Measurements from ENCODE around the gene GRN.
"Not testable (repeated sequence)": the region's sequence is repeated elsewhere in the genome, so short reads cannot be mapped to it uniquely, and the experiment has no call there.

The GRN gene

DNA sequence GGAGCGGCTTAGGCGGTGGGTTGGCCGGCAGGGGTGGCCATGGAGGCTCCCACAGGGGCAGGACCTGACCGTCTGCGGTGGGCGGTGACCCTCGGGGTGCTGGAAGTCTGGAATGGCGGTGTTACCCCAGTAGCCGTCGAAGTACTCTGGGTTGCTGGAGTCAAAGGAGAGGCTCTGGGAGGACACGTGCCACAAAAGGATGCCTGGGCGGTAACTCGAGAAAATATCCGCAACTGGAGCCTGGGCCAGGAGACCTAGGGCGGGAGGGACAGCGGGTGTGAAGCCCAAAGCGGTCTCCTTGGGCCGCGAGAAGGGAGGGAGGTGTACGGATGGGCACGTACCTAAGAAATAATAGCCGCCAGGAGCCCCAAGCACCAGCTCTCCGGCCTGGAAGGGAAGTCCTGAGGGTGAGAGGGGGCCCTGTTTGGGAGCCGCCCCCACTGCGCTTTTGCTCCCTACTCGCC lies 39.8 kb downstream of the GRN start:
- DNase-seq, result no peak

DNA sequence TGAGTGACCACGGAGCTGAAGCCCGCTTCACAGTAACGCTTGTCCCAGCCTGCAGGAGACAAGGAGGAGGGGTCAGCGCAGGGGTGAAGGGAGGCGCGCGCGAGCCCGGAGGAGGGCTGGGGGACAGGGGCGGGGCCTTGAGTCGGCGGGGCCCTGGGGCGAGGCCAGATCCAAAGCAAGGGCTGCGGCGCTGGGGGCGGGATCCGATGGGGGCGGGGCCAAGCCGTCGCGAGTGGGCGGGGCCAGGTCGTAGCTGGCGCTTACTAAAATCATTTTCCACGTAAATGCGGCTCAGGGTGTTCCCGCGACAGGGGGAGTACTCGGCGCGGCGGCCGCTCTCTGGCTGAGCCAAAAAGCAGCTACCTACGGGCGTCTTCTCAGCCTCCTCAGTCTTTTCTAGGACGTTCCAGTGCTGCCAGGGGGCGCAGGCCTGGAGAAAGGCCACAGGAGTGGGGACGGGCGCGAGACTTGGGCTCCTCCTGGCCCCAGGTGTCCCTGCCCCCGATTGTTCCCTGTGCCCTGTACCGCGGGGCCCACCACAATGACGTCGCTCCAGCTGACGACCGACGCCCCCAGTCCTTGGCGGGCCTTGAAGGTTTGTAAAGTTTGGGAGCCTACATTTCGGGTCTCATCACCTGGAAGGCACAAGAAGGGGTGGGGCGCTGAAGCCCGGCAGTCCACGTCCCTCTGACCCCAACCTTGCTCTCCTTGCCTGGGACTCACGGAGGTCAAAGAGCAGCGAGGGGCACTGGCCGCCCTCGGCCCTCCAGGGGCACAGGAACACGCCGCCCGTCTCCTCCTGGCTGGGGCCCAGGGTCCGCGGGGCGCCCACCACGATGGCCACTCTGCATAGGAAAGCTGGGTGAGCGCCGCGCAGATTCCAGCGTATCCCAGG lies 40.4 kb downstream of the GRN start:
- DNase-seq, result no peak

DNA sequence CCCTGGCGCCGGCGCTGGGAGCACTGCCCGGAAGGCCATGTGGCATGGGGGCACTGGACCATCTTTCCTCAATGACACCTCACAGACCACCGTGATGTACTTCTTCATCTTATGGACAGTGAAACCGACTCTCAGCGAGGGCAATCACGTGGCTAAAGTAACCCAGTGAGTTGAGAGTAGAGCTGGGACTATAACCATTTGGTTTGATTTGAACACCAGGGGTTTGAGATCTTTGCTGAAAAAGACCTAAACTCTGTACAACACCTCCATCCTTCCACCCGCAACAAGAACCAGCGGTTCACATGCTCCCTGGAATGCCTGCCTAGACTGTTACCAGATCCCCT lies 41.1 kb downstream of the GRN start:
- DNase-seq, result no peak

DNA sequence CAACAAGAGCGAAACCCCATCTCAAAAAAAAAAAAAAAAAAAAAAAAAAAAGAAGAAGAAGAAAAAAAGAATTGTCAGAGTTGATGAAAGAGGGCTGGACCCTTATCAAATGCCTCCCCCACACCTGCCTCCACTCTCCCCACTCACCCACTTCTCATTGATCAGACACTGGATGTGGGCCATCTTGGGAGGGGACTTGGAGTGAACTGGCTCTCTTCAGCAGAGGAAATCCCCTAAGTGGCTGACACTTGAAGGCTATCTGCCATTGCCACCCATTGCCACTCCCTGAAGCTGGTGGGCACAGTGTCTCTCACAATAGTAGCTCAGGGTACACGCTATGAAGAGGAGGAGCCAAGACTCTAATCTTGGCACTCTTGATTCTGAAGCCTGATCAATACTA lies 42.7 kb downstream of the GRN start:
- no peak for DNase-seq

DNA sequence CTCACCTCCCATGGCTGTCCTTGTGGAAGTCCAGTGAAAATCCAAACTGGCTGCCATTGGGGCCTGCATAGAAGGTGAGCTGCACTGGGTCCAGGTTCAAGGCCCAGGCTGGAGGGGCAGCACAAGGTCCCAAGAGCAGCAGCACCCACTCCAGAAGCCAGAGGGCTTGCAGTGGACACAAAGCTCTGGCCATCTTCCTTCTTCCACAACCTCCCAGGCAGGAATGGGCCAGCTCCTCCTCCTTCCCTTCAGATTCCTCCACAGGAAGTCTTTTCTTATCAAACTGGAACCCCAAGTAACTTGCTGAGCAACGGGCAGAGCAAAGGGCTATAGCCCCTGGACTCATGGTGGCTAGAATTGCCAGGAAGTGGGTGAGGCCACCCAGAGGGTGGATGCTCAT lies 44.2 kb downstream of the GRN start, which contains the start of gene ITGA2B:
Gene ITGA2B (minus strand): TSS at position 369 of the 400 bp plus-strand sequence. CDS start 176 bp downstream, at position 193.
- DNase-seq, result no peak

DNA sequence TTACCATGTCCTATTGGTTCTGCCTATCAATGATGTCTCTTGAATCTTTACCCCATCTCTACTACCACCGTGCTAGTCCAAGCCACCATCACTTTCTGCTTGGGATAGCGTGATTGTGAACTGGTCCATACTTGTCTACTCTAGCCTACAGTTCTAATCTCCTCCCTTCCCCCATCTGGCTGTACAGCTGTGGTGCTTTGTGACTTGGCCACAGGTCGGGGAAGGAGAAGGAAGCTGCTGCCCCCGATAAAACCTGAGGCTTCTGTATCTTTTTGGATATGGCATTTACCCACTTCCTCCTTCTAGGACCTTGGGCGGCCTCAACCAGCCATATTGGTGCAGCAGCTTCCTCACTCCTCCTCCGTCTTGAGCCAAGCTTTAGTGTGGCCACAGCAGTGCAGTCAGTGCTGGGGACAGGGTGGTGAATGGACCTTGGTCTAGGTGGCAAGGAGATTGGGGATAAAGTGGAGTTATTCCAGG lies 44.7 kb downstream of the GRN start:
- DNase-seq, result peak; percentile 88

DNA sequence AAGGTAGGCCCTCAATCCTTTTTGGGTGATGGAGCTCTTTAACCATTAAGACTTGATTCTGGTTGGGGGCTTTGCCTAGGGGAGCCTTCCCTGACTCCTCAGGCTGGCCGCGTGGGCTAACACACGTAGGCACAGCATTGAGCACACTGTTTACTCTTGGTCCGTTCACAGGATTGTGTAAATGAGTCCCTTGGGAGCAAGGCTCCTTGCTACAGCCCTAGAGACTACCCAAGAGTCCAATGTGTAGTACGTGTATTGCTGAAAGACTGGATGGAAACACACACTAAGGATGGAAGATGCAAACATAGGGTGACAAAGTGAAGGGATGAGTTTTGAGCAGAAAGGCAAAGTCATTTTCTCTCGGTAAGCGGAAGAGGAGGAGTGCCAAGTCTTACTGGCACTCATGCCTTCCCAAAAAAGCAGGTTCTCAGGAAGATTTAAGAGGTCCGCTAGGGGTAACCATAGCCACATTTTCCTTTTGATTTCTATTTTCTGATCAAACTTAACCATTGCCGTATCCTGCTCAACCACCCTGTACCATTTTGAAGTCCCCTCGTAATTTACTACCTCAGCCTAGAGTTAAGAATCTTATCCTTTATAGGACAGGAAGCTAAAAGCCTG lies 45.3 kb downstream of the GRN start:
- DNase-seq, result no peak

DNA sequence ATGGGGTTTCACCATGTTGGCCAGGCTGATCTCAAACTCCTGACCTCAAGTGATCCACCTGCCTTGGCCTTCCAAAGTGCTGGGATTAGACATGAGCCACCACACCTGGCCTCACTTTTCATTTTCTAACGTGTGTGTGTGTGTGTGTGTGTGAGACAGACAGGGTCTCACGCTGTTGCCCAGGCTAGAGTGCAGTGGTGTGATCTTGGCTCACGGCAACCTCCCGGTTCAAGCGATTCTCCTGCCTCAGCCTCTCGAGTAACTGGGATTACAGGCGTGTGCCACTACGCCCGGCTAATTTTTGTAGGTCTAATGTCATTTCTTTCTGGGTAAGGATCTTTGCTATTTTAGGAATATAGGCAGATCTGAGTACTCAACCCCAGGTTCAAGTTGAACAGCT lies 49.0 kb downstream of the GRN start:
- not testable (repeated sequence) for DNase-seq

DNA sequence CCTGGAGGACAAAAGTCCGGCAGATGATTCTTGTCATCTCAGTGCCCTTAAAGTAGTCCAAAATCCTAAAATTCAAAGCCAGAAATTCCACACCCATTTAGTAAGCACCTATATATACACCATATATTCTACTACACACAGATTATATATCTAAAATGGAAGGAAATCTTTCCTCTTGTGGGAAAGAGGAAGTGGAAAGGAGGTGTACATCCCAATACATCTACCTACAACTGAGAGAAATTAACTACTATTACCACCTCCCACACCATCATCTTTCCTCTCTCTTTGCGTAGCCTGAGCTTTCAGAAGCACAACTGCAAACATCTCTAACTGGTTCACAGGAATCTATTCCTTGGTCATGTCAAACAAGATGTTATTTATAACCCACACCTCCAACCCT lies 49.7 kb downstream of the GRN start:
- no peak for DNase-seq

DNA sequence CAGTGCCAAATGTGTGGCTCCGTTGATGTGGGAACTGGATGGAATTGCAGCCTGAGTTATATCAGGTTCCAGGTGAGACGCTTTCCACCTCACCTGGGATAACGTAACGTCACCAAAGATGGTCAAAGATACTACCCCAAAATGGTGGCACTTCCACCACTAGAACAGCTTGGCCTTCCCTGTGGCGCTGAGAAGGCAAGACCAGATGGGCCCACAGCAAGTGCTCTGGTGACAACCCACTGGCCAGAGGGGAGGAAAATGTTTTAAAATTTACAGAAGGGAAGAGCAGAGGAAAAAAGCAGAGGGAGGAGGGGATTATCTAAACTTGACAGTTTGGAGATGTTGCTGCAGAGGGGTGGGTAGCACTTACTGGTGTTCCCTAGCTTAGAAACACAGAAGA lies 51.8 kb downstream of the GRN start:
- DNase-seq, result no peak

DNA sequence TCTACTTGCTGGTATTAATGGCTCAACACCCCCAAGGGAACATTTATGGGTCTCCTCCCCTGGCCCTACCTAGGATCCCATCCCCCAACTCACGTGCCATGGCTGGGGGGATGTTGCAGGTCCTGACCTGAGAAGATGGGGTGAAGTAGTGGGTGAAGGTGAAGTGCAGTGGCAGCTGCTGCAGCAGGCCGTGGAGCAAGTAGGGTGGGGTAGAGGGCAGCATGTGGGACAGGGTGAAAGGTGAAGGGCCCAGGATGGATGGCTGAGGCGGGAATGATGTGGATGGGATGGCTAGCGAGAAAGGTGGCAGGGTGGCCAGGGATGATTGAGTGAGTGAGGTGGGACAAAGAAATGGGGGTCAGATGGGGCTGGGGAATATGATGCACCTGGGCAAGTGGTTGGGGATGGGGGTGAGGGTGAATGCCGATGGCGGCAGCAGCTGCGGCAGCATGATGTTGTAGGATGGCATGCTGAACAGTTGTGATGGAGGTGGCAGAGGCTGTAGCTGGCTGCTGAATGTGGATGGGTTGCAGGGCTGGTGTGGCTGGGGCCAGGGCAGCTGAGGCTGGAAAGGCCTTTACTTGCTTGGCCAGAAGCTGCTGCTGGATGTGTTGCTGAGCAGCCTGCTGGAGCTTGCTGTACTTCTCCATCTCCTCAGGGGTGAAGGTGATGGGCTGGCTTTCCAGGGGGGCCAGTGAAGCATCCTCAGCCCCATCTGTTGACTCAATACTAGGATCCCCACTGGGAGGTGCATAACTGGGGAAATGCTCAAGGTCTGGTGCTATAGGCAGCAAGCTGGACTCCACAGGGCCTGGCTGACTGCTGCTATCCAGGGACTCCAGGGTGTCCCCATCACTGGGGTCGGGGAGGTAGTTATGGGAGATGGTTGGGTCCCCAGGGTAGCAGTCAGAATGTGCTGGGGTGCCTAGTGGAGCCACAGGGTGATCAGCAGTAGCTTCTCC lies 52.7 kb downstream of the GRN start:
- DNase-seq, result no peak

DNA sequence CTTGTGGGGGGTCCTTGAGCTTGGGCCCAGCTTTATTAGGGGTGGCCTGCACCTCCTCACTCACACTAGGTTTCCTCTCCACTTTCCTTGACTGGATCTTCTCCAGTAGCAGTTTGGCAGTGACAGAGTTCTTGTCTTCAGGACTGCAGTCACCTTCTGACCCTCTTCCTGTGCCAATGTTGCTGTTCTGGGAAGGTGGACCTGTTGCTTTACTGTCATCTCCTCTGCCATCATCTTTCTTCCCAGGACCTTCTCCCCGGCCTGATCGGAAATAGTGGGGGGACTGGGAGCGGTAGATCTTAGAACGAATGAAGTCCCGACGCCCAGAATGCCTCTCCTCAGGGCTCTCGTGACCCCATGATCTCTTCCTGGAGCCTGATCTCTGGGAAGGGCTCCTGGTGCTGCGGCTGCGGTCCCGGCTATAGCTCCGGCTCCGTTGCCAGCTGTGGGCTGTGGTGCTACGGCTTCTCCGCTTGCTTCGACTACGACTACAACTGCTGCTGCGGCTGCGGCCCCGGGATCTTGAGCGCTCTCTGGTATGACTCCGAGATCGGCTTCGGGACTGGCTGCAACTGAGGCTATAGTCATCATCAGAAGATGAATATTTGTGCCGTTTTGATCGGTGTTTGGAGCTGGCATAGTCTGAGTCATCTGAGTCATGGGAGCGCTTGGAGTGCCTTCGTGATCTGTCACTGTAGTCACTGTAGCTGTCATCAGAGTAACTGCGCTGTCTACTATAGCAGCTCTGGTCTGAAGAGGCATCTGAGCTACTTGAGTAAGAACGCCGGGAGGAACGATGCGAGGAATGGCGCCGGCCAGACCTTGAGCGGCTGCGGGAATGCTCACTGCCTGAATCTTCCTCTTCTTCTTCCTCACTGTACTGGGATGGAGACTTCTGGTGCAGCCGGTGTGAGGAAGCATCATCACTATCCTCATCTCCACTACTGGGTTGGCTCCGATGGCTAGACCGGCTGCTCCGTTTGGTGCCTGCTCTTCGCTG lies 53.9 kb downstream of the GRN start:
- no peak for DNase-seq

DNA sequence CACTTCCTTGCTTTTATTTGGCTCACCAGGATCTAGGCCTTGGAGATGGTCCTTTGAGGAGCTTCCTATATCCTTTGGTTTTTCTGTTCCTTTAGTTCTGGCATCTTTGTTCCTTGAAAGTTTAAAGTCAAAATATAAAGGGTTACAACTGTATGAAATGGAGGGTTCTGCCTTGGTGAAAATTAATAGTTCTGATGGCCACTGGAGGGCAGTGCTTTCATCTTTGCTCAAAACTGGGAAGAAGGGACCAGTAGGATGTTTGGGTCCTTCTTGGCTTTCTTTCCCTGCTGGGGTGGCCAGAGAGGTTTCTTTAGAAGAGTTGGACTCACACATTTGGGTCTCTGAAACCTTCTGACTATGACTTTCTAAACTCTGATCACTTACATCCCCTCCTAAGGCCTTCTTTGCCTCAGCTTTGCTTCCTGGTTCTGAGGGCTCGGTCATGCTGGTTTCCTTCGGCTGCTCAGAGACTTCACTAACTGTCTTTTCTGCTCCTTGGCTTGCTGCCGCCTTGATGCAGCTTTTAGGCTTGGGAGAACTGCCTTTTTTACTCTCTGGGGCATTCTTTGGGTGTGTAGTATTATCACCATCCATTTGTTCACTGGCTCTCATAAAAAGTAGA lies 55.2 kb downstream of the GRN start:
- no peak for DNase-seq

Measured in GF-D8 (cell line).